NCI-H1417 (cell line): Measurements from ENCODE around the gene IL17B.

ENCODE experiments used
- DNase-seq, 3 experiments: peaks; one replicate each; lab custom pipeline; 2025; lab: John Stamatoyannopoulos, UW

IL17B gene

GRCh38 chr5:149376711-149377447 is 2.2 kb downstream of the IL17B start:
- DNase-seq: no peak

- no peak for DNase-seq
These were observed 3.0 kb downstream of the IL17B start for GRCh38 chr5:149376104-149376503.

GRCh38 chr5:149375434-149375833 is 3.7 kb downstream of the IL17B start:
- no peak for DNase-seq

GRCh38 chr5:149374801-149375200 is 4.3 kb downstream of the IL17B start:
- DNase-seq: no peak

GRCh38 chr5:149374303-149374702 is 4.8 kb downstream of the IL17B start:
- no peak for DNase-seq

GRCh38 chr5:149372932-149373331 is 6.2 kb downstream of the IL17B start:
- no peak for DNase-seq

GRCh38 chr5:149372076-149372795 is 6.9 kb downstream of the IL17B start:
- no peak for DNase-seq

- peak; percentile 37 to 74 (median 70) for DNase-seq
These were observed 7.7 kb downstream of the IL17B start for GRCh38 chr5:149371296-149371962.

GRCh38 chr5:149370878-149371277 is 8.2 kb downstream of the IL17B start:
- peak in 1 of 3 experiments; percentile 30 for DNase-seq

GRCh38 chr5:149367972-149368645 is 11.0 kb downstream of the IL17B start:
- DNase-seq: no peak

GRCh38 chr5:149367249-149367971 is 11.7 kb downstream of the IL17B start:
- peak; percentile 18 to 76 (median 63) for DNase-seq

GRCh38 chr5:149366169-149366729 is 12.8 kb downstream of the IL17B start:
- no peak for DNase-seq

- DNase-seq: no peak
These were observed 13.7 kb downstream of the IL17B start for GRCh38 chr5:149365418-149365817.

- no peak for DNase-seq
These were observed 14.4 kb downstream of the IL17B start for GRCh38 chr5:149364719-149365118.

- DNase-seq: no peak
These were observed 15.2 kb downstream of the IL17B start for GRCh38 chr5:149363936-149364335.

- no peak for DNase-seq
These were observed 15.7 kb downstream of the IL17B start for GRCh38 chr5:149363358-149363757.

GRCh38 chr5:149362541-149362940 is 16.6 kb downstream of the IL17B start:
- DNase-seq: no peak

GRCh38 chr5:149360272-149360671 is 18.8 kb downstream of the IL17B start:
- no peak for DNase-seq

GRCh38 chr5:149358868-149359495 is 20.1 kb downstream of the IL17B start:
- no peak for DNase-seq

GRCh38 chr5:149358294-149358651 is 20.8 kb downstream of the IL17B start:
- peak; percentile 21 to 83 (median 66) for DNase-seq
